Endothelial cell of umbilical vein (primary cell): ENCODE data around the gene OR2H2. TPM values are rescaled to one million over a fixed set of nuclear protein-coding genes. Genes with fewer than 3 reads are reported as not detected.

Experiments used
- Bru-seq: library from RNA; stranded (reverse); fragments of 400-500 nt; gene quantifications from one replicate; lab custom pipeline; 2021; lab: Mats Ljungman, UMichigan
- BruChase-seq, 2 experiments: library from RNA; stranded (reverse); fragments of 400-500 nt; gene quantifications; one replicate each; lab custom pipeline; 2021; lab: Mats Ljungman, UMichigan
- BruUV-seq: library from RNA; stranded (reverse); fragments of 400-500 nt; replicated peaks from 2 replicates; lab custom pipeline; 2021; lab: Mats Ljungman, UMichigan
- CTCF ChIA-PET: fragments of 300-600, 350-600 bp; sonication (Branson Sonifier 250); formaldehyde crosslinking; loops from one replicate; lab custom pipeline; 2021; ENCODE audit warnings: antibody characterized with exemption, inconsistent platforms; lab: Charles Lee
- POLR2A ChIA-PET: fragments of 300-600, 350-600 bp; sonication (Branson Sonifier 250); formaldehyde crosslinking; loops from one replicate; lab custom pipeline; 2021; ENCODE audit warnings: antibody characterized with exemption, inconsistent platforms; lab: Charles Lee
- DNase-seq: peaks from one replicate; pipeline ENCODE4 v3.0.0-alpha.2; 2011; ENCODE audit warnings: low read depth, low spot score
- FAIRE-seq: peaks from 2 replicates; lab custom pipeline; 2011; peaks lifted over from hg19 to GRCh38; lab: Jason Lieb, UNC
- H2AFZ ChIP-seq: 2 replicates; pipeline ENCODE4 v1.6.0; 2012; ENCODE audit warnings: low read depth, low read length, control low read depth, inconsistent platforms
- H3K27ac ChIP-seq: 2 replicates; pipeline ENCODE4 v1.5.1; 2011; ENCODE audit warnings: low read depth, mild to moderate bottlenecking, control low read depth, low read length, moderate library complexity; ENCODE audit not compliant: insufficient read depth
- H3K27me3 ChIP-seq, 2 experiments: 2 replicates each; pipeline versions ENCODE4 v1.6.0 to v1.6.1; 2011; ENCODE audit warnings: low read length in 2 of 2, mixed read lengths in 1 of 2; ENCODE audit not compliant: control insufficient read depth in 2 of 2, insufficient read depth in 2 of 2
- H3K36me3 ChIP-seq, 2 experiments: 2 replicates in 1 of 2; 3 replicates in 1 of 2; pipeline ENCODE4 v1.5.1; 2011; ENCODE audit warnings: low read length in 2 of 2, mild to moderate bottlenecking in 1 of 2, moderate library complexity in 1 of 2; ENCODE audit not compliant: control insufficient read depth in 2 of 2, insufficient read depth in 2 of 2; ENCODE audit errors: extremely low read depth in 1 of 2
- H3K4me1 ChIP-seq: 3 replicates; pipeline ENCODE4 v1.5.1; 2011; ENCODE audit warnings: mild to moderate bottlenecking, low read length; ENCODE audit not compliant: control insufficient read depth, insufficient read depth; ENCODE audit errors: extremely low read depth
- H3K4me2 ChIP-seq: 2 replicates; pipeline ENCODE4 v1.6.1; 2011; ENCODE audit warnings: low read length, control low read depth, mixed read lengths; ENCODE audit not compliant: insufficient read depth
- H3K4me3 ChIP-seq, 3 experiments: fragments of 200-600 bp in 1 of 3; sonication (generic), shearing (Covaris generic) in 1 of 3; replicated peaks in 1 of 3; 2 replicates each; pipeline ENCODE4 v1.5.1; 2011 to 2016; ENCODE audit warnings: control low read depth in 3 of 3, low read length in 3 of 3, mild to moderate bottlenecking in 2 of 3, inconsistent platforms in 1 of 3, low read depth in 1 of 3, moderate library complexity in 1 of 3; ENCODE audit not compliant: insufficient read depth in 1 of 3
- H3K79me2 ChIP-seq: 2 replicates; pipeline ENCODE4 v1.6.0; 2012; ENCODE audit warnings: low read length, inconsistent platforms; ENCODE audit not compliant: control insufficient read depth, insufficient read depth
- H3K9ac ChIP-seq: replicated peaks from 2 replicates; pipeline ENCODE3; 2011; ENCODE audit warnings: low read length, control low read depth; ENCODE audit not compliant: insufficient read depth; ENCODE audit errors: extremely low read depth
- H3K9me1 ChIP-seq: replicated peaks from 3 replicates; pipeline ENCODE4 v1.6.0; 2011; ENCODE audit warnings: mild to moderate bottlenecking, low read length; ENCODE audit not compliant: control insufficient read depth, insufficient read depth; ENCODE audit errors: extremely low read depth
- H3K9me3 ChIP-seq: replicated peaks from 2 replicates; pipeline ENCODE4 v1.5.1; 2012; ENCODE audit warnings: low read length, inconsistent platforms; ENCODE audit not compliant: control insufficient read depth, insufficient read depth
- H4K20me1 ChIP-seq: replicated peaks from 2 replicates; pipeline ENCODE3; 2011; ENCODE audit warnings: mild to moderate bottlenecking, low read length; ENCODE audit not compliant: control insufficient read depth, insufficient read depth; ENCODE audit errors: extremely low read depth
- FOS ChIP-seq: IDR thresholded peaks from 2 replicates; pipeline ENCODE4 v1.6.1; 2011; ENCODE audit warnings: mild to moderate bottlenecking, low read length, moderate library complexity, borderline replicate concordance; ENCODE audit not compliant: insufficient read depth
- GATA2 ChIP-seq: IDR thresholded peaks from 2 replicates; pipeline ENCODE4 v1.7.0; 2011; ENCODE audit warnings: low read depth, mild to moderate bottlenecking, moderate library complexity, mixed read lengths, low read length; ENCODE audit not compliant: insufficient read length, insufficient read depth
- MYC ChIP-seq: IDR thresholded peaks from one replicate; pipeline ENCODE4 v1.6.1; 2011; ENCODE audit warnings: mild to moderate bottlenecking, low read depth, low read length
- POLR2A ChIP-seq: IDR thresholded peaks from 2 replicates; pipeline ENCODE4 v1.6.1; 2012; ENCODE audit warnings: low read depth, mild to moderate bottlenecking, control low read depth, low read length
- dilution Hi-C: fragments of 300-500 bp; cut with MboI; formaldehyde crosslinking; loops from one replicate; pipeline ENCODE4 v1.15.0; 2019; ENCODE audit warnings: low sequenced_read_pairs; ENCODE audit not compliant: extremely low pct_ligation_motif_present
- intact Hi-C: fragments of 100-400 bp; cut with micrococcal nuclease; formaldehyde crosslinking; loops from one replicate; pipeline ENCODE4 v1.10.0; 2022
- long read RNA-seq: library from polyadenylated mRNA; stranded (forward); transcript quantifications from one replicate; pipeline ENCODE4 v2.0.0, GENCODE V29; 2021
- polyA minus RNA-seq, 3 experiments: library from RNA; depleted of rRNA, polyadenylated mRNA; stranded (reverse); fragments of >200 nt; gene quantifications; 1 replicate in 1 of 3; 2 replicates in 2 of 3; pipeline ENCODE4 v1.2.3, GENCODE V29; 2011
- polyA plus RNA-seq, 4 experiments: library from polyadenylated mRNA; depleted of rRNA in 3 of 4; stranded (reverse) in 3 of 4; unstranded in 1 of 4; fragments of >200 nt; gene quantifications; 2 replicates each; pipeline versions ENCODE4 v1.2.1 to v1.2.3, GENCODE V29; 2011 to 2012; ENCODE audit warnings: missing spikeins in 1 of 4
- total RNA-seq: library from RNA; stranded (reverse); gene quantifications from 2 replicates; pipeline ENCODE4 v1.2.3, GENCODE V29; 2021

Gene OR2H2
- total RNA-seq (not detected in 2 replicates), polyA plus RNA-seq (not detected in 2 replicates), polyA minus RNA-seq (not detected in 2 replicates), Bru-seq, nascent RNA (not detected), BruChase-seq, experiment 1, labeled RNA remaining after a 6-hour chase (not detected), BruChase-seq, experiment 2, labeled RNA remaining after a 2-hour chase (not detected)
- polyA plus RNA-seq (2011; cell fraction: cytosol; rRNA removed): not detected in 2 replicates
- not detected in 2 replicates for polyA plus RNA-seq (2011; cell fraction: nucleus; rRNA removed)
- not detected in 2 replicates for polyA plus RNA-seq (2012)
- polyA minus RNA-seq (2011; cell fraction: cytosol; rRNA and poly(A)+ RNA removed): not detected
- not detected in 2 replicates for polyA minus RNA-seq (2011; cell fraction: nucleus; rRNA and poly(A)+ RNA removed)
- long read RNA-seq: 0 reads

GRCh38 chr6:29584821-29585220 lies at the start of gene OR2H2:
OR2H2 (plus strand) TSS chr6:29585121; CDS start chr6:29587945, 2,824 bp downstream.
- Histone ChIP-seq H3K4me3 (no peak within 1 kb of the TSS), H3K4me2 (no peak within 1 kb of the TSS), H3K79me2 (no peaks in the 10 kb centered on the region), H3K9me1 (no peaks in the 10 kb centered on the region), H3K9me3 (no peaks in the 10 kb centered on the region), H3K9ac (no peak within 1 kb of the TSS), H4K20me1 (no peaks in the 10 kb centered on the region), H3K36me3 (no peaks in the 10 kb centered on the region), H3K27ac (no peak within 1 kb of the TSS), H3K27me3 (no peaks in the 10 kb centered on the region), H2AFZ (no peak within 1 kb of the TSS), H3K4me1 (no peaks in the 10 kb centered on the region)
- DNase-seq (no peak), FAIRE-seq (no peak)
- intact Hi-C loops: loop anchor here (5.0 kb wide), 2 partner anchors 568 to 748 kb away; no protein-coding TSS in a partner anchor
- CTCF ChIA-PET: no interaction called here
- POLR2A ChIA-PET: no interaction called here
- BruUV-seq: no TSS peak
- dilution Hi-C loops: no loop called here
- no peak for TF ChIP-seq FOS
- no peak for TF ChIP-seq MYC

- Histone ChIP-seq H4K20me1 (no peaks in the 10 kb centered on the region), H3K36me3 (no peaks in the 10 kb centered on the region), H3K4me3 (no peak overlapping the region), H3K79me2 (no peaks in the 10 kb centered on the region), H2AFZ (no peak overlapping the region), H3K27me3 (no peaks in the 10 kb centered on the region), H3K9me3 (no peaks in the 10 kb centered on the region), H3K4me2 (no peak overlapping the region), H3K4me1 (no peaks in the 10 kb centered on the region), H3K27ac (no peak overlapping the region), H3K9me1 (no peaks in the 10 kb centered on the region), H3K9ac (no peak overlapping the region)
- intact Hi-C loops (no loop called here), dilution Hi-C loops (no loop called here)
- TF ChIP-seq FOS (no peak), POLR2A (no peak), MYC (no peak), GATA2 (no peak)
- no peak for FAIRE-seq
- CTCF ChIA-PET: interaction anchor here (0.6 kb wide), 1 partner anchor 1851 kb away, joined by 4 read pairs; no protein-coding TSS in a partner anchor
- BruUV-seq: no TSS peak
- POLR2A ChIA-PET: no interaction called here
- no peak for DNase-seq
Observed at GRCh38 chr6:29537714-29538403, 47.1 kb upstream of the OR2H2 start.
